Mucosa of gallbladder (tissue), 1 donor: ENCODE results near the gene SACS. TPM values are rescaled to one million over a fixed set of nuclear protein-coding genes. Genes with fewer than 3 reads are reported as not detected.

Experiments used
- DNase-seq: peaks from one replicate; pipeline ENCODE4 v3.0.0-alpha.2; 2020; ENCODE audit warnings: low spot score
- total RNA-seq: library from RNA; stranded (reverse); gene quantifications from one replicate; pipeline ENCODE4 v1.2.1, GENCODE V29; 2021
- donor health status: DM: no; HTN: no; CAD: no.

Gene SACS, protein sequence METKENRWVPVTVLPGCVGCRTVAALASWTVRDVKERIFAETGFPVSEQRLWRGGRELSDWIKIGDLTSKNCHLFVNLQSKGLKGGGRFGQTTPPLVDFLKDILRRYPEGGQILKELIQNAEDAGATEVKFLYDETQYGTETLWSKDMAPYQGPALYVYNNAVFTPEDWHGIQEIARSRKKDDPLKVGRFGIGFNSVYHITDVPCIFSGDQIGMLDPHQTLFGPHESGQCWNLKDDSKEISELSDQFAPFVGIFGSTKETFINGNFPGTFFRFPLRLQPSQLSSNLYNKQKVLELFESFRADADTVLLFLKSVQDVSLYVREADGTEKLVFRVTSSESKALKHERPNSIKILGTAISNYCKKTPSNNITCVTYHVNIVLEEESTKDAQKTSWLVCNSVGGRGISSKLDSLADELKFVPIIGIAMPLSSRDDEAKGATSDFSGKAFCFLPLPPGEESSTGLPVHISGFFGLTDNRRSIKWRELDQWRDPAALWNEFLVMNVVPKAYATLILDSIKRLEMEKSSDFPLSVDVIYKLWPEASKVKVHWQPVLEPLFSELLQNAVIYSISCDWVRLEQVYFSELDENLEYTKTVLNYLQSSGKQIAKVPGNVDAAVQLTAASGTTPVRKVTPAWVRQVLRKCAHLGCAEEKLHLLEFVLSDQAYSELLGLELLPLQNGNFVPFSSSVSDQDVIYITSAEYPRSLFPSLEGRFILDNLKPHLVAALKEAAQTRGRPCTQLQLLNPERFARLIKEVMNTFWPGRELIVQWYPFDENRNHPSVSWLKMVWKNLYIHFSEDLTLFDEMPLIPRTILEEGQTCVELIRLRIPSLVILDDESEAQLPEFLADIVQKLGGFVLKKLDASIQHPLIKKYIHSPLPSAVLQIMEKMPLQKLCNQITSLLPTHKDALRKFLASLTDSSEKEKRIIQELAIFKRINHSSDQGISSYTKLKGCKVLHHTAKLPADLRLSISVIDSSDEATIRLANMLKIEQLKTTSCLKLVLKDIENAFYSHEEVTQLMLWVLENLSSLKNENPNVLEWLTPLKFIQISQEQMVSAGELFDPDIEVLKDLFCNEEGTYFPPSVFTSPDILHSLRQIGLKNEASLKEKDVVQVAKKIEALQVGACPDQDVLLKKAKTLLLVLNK (N-terminal part only)
- 8.4 TPM for total RNA-seq

DNA sequence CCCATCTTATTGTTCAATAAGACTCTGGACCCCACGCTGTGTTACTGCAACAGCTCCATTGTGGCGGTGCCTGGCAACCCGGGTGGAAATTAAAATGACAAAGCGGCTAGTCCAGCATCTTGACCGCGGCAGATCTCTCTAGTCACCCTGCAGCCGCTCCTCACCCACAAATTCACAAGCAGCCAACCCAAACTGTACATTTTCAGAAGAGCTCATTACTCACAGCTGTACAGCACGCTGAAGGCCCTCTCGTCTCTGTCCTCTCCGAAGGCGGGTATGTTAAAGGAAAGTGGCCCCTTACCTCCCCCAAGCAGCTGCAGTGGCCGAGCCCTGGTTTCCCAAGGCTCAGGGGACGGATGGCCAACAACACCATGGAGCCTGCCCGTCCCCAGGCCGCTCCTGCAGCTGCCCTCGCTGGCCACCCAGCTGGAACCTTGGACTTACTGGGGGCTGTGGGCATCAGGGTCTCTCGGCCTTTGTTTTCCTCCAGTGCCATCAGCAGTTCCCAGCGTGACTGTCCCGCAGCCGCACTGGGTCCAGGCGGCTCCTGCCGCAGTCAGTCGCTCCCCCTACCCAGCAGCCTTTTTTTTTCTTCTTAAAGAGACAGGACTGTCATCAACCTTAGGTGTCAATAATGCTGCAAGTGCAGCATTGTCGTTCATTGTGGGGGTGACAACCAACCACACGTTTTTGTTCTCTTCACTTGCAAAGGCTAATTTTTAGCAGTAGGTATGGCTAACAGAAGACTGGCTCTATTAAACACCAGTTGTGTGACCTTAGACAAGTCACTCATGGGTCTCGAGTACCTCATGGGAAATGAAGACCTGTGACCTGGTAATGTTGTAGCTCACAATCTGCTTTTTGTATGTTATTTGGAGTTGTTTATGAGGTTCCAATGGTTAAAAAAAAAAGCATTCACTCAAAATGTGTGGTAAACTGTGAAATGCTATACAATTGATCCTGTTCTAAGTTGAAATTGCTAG lies at the start of gene SACS:
SACS (minus strand) TSS at position 532 of the 983 bp plus-strand sequence. CDS start 22,463 bp downstream, outside the sequence.
- no peak for DNase-seq

DNA sequence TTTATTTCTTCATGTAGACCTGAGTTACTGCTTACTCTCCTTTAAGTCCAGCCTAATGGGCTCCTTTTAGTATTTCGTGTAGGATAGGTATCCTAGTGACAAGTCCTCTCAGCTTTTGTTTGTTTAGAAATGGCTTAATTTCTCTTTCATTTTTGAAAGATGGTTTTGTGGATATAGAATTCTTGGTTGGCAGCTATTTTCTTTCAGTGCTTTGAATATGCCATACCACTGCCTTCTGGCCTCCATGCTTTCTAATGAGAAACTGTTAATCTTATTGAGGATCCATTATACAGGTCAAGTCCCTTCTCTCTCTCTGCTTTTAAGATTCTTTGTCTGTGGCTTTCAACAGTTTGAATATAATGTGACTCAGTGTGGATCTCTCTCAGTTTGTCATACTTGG lies 46.8 kb upstream of the SACS start:
- DNase-seq = no peak

DNA sequence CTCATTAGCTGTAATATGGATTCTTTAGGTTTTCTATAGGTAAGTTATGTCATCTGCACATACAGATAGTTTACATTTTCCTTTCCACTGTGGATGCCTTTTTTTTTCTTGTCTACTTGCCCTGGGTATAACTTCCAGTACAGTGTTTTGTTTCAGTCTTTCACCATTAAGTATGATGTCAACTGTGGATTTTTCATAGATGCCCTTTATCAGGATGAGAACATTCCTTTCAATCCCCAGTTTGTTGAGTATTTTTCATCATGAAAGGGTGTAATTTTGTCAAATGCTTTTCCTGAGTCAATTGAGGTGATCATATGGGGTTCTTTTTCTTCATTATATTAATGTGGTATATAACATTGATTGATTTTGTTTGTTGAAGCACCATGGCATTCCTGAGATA lies 43.6 kb upstream of the SACS start:
- DNase-seq = no peak

DNA sequence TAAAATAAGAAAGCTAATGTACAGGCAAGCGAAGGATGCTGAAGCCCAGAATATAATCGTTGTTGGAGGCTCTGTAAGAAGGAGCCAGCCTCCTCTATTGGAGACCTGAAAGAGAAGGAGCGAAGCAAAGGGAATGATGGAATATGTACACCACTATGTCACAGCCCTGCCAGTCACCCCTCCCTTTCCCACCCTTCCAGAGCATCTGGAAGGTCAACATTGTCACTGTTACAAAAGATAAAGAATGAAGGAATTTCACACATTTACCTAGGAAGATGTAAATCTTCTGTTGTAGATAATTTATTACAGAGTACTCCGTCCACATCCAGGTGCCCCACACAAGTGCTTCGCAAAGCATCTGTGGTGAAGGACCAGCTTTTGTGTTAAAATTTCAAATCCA lies 39.7 kb upstream of the SACS start:
- DNase-seq = no peak

DNA sequence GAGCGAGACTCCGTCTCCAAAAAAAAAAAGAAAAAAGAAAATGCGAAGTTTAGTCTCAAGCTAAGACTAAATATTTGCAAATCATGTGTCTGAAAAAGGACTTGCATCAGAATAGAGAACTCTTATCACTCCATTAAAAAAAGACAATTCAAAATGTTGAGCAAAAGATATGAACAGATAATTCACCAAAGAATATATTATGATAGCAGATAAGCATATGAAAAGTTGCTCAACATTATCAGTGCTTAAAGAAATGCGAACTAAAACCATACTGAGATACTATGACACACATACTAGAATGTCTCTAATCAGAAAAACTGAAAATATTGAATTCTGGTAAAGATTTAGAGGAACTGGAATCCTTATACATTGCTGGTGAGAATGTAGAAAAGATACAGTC lies 38.7 kb upstream of the SACS start:
- DNase-seq = no peak

DNA sequence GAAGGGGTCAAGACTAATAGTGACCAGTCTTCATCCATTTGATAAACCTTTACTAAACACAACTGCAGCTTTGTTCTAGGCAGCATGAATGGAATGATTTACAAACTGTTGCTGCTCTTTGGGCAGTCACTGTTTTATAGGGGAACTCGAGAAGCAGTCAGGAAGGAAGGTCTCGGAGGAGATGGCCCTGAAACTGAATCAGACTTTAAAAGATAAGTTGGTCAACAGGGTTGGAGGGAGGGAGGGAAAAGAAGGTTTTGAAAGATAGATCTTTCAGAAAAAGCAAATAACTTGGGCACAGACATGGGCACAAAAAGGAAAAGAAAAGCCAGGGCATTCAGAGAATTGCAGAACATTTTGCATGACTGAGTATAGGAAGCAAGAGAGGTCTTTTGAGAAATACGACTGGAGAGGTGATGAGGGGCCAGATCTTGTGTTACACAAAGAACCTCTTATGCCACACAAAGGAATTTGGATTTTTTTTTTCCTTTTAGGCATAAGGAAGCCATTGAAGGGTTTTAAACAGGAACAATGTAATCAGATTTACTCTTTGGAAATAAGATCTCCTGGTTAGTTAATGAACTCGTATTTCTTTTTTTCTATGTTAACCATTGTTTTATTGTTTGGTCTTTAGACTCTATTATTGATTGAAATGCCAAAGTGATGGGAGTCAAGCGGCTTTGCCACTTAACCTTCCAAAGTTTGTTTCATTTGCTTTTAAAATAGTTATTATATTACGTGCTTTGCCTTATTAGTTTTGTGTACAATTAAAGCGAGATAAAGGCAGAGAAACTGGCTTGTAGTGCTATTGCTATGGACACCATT lies 37.5 kb upstream of the SACS start:
- no peak for DNase-seq

DNA sequence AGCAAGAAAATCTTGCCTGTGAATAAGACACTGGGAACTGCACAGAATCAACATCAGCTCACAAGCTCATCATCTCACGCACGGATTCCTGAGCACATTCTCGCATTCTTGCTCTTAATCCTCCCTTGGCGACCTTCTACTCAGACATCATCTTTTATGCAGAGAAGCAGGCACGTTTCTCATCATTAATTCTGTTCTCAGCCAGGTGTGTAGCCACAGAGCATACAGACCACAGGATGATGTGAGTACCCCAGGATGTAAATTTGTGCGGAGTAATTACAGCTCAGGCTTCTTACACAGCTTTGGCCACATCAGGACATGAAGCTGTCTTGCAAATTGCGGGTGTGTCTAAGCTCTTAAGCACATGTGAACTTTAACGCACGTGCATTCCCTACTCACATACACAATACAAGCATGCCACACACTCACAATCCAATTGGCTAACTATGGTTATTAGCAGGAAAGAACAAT lies 36.5 kb upstream of the SACS start:
- DNase-seq = no peak

DNA sequence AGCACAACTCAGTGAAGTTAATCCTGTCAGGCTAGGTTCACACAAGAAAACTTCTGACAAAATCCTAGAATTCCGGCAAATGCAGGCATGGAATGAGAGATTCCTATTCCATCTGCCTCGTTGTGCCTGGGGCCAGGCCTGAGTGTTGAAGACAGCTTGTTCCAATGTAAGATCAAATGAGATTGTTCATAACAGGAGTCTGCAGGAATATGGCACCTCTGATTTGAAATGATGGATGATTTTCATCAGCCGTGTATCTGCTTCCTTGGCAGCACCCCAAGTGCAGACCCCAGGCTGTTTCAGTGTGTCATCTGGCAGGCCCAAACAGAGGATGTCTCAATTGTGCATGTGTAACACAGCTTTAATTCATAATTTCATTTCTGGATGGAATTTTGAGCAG lies 35.3 kb upstream of the SACS start:
- no peak for DNase-seq

DNA sequence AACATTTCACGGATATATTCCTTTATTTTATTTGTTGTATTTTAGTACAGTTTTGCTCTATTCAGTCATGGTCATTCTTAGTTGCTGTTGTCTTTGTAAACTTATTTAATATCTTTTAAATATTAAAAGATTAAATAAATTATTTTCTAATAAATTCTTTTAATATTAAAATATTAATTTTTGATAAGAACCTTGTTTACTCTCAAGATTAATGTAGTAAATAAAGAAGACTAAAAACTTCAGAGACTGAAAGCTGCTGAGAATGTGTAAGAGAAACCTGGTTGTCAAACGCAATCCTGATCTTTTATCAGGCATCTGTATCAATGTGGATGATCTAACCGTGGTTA lies 34.4 kb upstream of the SACS start:
- DNase-seq = no peak

DNA sequence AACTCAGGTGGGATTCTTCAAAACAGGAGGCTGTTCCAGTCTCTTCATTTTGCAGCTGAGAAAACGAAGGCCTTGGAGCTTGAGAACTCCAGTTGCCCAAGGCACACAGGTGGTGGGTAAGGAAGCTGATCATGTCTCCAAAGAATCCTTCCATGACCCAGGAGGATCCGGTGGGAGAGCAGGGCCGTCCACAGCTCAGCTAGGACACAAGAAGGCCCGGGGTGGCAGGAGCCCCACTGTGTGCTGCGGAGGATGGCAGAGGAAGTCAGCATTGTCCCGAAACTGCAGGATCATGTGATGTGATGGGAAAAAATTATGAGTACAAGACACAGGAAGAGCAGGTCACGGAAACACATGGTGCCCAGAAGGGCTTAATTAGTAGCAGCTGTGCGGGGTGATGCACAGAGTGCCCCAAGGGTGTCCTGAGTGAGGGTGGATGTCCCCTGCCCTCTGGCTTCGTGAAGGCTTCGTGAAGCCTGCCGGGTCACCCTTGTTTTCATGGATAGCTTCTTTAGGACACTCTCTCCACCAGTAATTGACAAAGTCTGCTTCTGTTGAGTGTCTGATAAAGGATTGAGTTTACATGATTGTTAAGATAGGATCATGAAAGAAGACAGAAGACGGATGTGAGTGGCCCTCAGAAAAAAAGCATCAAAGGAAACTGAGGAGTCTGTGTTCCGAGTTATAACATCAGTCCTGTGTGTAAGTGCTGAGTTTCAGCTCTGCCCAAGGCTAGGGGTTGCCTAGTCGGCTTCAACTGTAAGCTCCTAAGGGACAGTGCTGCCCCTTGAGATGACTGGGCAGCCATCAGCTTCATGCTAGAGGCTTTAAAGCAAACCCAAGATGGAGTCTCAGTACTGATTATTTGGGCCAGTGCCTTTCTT lies 33.8 kb upstream of the SACS start:
- DNase-seq = no peak

DNA sequence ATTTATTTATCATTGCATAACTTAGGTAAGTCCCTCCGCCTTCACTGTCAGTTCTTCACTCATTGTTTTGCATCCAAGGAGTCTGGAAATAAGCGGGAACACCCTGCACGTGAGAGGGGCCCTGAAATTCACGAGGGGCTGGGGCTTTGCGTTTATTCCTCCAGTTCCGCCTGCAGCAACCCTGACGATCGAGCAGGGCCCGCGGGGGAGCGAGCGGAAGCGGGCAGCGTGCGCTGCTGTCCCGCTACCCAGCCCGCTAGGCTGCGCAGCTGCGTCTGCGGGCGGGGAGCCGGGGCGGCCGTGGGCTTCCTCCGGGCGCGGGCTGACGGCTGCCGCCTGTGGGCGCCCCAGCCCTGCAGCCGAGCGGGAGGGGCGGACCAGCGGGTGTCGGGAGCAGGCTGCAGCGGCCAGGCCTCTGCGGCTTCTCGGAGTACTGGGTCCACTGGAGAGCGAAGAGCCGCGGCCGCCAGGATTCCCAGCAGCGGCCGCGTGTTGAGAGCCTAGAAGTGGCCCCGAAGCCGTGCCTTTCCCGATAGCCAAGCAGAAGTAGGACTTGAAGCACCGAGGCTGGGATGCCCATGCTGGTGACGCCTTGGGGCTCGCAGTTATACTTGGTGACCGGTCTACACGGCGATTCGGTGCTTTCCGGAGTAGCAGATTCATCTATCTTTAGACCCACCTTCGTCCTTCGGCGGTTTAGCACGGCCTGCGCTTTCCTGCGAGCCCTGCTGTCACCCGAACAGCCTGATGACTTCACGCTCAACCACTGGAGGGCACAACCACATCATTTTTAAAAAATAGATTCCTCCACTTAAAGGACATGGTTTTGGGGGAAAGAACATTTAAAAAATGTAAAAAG lies 32.9 kb upstream of the SACS start:
- peak; percentile 66 for DNase-seq

DNA sequence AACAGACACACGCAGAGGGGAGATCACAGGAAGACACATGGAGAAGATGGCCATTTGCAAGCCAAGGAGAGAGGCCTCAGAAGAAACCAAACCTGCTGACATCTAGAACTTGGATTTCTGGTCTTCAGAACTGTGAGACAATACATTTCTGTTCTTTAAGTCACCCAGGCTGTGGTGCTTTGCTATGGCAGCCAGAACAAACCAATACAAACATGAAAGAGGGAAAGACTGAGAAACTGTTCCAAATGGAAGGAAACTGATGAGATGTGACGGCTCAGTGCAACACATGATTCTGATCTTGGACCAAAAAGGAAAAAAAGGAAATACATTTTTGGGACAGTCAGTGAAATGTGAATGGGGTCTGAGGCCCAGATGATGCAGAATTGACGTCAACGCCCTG lies 30.2 kb upstream of the SACS start:
- no peak for DNase-seq

DNA sequence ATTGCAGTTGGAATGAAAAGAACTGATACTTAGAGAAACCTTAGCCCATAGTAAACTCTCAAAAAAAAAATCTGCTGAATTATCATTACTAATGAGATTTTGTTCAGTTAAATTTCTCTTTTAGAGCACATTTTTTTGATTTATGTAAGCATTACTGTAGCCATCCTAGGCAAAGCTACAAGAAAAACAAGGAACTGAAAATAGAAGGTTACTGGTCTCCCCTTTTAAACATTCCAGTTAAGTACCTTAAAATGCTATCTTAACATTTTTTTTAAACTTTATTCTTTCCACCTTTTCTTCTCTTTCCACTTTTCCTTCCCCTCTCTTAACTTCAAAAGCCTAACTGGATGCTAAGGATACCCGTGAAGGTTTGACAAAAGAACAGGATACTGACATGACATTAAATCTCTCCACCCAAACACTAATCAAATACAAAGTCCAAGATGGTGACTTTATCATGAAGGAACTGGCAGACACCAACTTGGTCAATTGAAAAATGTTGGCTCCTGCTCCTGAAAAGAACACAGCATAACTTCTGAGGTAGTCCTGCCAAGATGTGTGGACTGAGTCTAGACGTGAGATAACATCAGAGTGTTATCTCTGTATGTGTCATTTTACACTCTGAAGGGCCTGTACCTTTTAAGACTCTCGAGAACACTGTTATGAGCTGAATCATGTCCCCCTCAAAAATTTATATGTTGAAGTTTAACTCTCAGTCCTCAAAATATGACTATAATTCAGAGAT lies 29.5 kb upstream of the SACS start:
- DNase-seq = no peak

DNA sequence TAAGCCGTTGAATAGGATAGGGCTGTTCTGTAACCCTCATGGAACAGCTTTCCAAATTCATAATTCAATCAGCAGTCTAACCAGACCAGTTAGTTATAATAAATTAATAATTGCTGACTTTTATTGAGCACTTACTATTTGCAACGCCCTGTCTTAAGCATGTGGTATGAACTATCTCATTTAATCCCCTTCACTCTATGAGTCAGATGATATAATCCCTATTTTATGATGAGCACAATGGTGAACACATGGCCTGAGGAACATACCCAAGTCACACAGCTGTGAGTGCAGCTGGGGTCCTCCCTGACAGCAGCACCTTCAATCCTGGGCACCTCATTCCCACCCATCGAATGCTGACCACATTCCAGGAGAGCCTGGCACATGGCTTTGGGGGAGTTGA lies 28.0 kb upstream of the SACS start:
- DNase-seq = no peak

DNA sequence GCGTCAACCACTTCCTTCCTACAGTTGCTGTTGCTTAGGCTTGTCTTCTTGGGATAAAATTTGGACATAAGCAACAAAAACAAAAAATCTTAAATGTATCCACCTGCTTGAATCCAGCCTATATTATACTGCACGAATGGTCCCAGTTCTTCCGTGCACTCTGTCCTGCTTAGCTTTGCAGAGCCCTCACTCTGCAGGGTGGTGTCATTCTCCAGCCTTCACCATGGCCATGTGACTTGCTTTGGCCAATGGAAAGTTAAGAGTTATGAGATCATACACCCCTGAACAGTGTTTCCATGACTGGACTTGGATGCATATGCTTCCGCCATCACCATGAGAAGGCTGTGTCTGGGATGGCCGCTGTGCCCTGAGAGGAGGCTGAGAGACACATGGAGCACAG lies 27.4 kb upstream of the SACS start:
- DNase-seq = no peak

DNA sequence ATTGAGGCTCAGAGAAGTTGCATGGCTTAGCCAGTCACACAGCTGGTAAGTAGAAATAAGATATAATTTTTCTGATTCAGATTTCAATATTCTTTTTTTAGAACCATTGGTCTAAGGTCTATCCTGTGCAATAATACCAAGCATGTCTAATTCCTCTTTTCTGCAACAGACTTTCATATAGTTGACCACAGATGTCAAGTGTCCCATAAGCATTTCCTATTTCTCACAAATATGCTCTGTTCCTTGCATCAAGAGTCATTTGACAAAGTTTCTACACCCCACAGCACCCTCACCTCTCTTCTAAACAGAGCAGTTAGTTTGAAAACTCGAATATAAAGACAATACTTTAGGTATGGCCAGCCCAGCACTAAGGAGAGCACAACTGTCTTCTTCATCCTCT lies 26.8 kb upstream of the SACS start:
- DNase-seq = no peak

DNA sequence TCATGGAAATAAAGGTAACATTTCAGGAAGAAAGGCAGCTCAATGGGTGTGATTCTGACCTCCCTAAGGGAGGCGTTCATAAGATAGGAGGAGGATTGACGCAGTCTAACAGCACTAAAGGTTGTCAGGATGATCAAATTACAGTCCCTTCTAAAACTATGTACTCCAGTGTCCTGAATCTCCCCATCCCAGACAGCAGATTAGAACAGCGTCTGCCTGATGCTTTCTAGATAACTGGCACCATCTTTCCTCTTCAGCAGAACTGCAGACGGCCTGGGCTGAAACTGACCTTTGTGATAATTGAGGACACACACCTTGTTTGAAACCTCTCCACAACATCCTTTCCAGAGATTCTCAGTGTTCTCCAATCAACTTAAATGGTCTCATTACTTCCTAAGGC lies 25.5 kb upstream of the SACS start:
- DNase-seq = no peak
